Duodenal mucosa (tissue), 2 donors: ENCODE results near the gene PDGFD.

Experiments
- H3K27ac ChIP-seq: one replicate; pipeline ENCODE4 v1.7.0; 2013; ENCODE audit warnings: low read depth, low read length
- H3K27me3 ChIP-seq, 2 donors: one replicate each; pipeline ENCODE4 v1.7.0; 2013; ENCODE audit warnings: low read length in 2 of 2, control low read depth in 1 of 2; ENCODE audit not compliant: insufficient read depth in 2 of 2, control insufficient read depth in 1 of 2
- H3K36me3 ChIP-seq, 2 donors: one replicate each; pipeline ENCODE4 v1.7.0; 2013; ENCODE audit warnings: low read length in 2 of 2, control low read depth in 1 of 2; ENCODE audit not compliant: insufficient read depth in 2 of 2, control insufficient read depth in 1 of 2
- H3K4me1 ChIP-seq, 2 donors: one replicate each; pipeline ENCODE4 v1.7.0; 2013; ENCODE audit warnings: low read length in 2 of 2, control low read depth in 1 of 2; ENCODE audit not compliant: insufficient read depth in 2 of 2, control insufficient read depth in 1 of 2
- H3K4me3 ChIP-seq, 2 donors: one replicate each; pipeline ENCODE4 v1.7.0; 2013; ENCODE audit warnings: low read length in 2 of 2, low read depth in 1 of 2
- H3K9ac ChIP-seq, 2 donors: one replicate each; pipeline ENCODE4 v1.7.0; 2013; ENCODE audit warnings: low read length in 2 of 2, low read depth in 1 of 2
- H3K9me3 ChIP-seq, 2 donors: one replicate each; pipeline ENCODE4 v1.7.0; 2013; ENCODE audit warnings: low read length in 2 of 2, control low read depth in 1 of 2; ENCODE audit not compliant: control insufficient read depth in 1 of 2

PDGFD gene

GRCh38 chr11:104078995-104079394, 85.0 kb downstream of the PDGFD start:
- H3K9ac ChIP-seq, result no peak overlapping the region

GRCh38 chr11:104078245-104078644, 85.7 kb downstream of the PDGFD start:
- Histone ChIP-seq H3K9me3 (no peaks in the 10 kb centered on the region), H3K4me3 (no peak overlapping the region), H3K4me1 (no peaks in the 10 kb centered on the region), H3K9ac (no peak overlapping the region), H3K27ac (no peak overlapping the region), H3K27me3 (no peaks in the 10 kb centered on the region), H3K36me3 (no peaks in the 10 kb centered on the region)

More at GRCh38 chr11:104078995-104079394, 85.0 kb downstream of the PDGFD start:
- Histone ChIP-seq H3K4me1 (no peaks in the 10 kb centered on the region), H3K4me3 (no peak overlapping the region), H3K9me3 (no peaks in the 10 kb centered on the region), H3K27me3 (no peaks in the 10 kb centered on the region), H3K27ac (no peak overlapping the region), H3K36me3 (no peaks in the 10 kb centered on the region)

GRCh38 chr11:104076455-104076854, 87.5 kb downstream of the PDGFD start:
- Histone ChIP-seq H3K36me3 (no peaks in the 10 kb centered on the region), H3K27me3 (no peaks in the 10 kb centered on the region), H3K4me1 (no peaks in the 10 kb centered on the region), H3K9ac (no peak overlapping the region), H3K4me3 (no peak overlapping the region), H3K27ac (no peak overlapping the region), H3K9me3 (no peaks in the 10 kb centered on the region)

GRCh38 chr11:104075706-104076105, 88.2 kb downstream of the PDGFD start:
- H3K9me3 ChIP-seq, result no peaks in the 10 kb centered on the region
- no peaks in the 10 kb centered on the region for H3K4me1 ChIP-seq
- no peak overlapping the region for H3K9ac ChIP-seq
- H3K4me3 ChIP-seq, result no peak overlapping the region
- no peaks in the 10 kb centered on the region for H3K27me3 ChIP-seq
- H3K27ac ChIP-seq, result no peak overlapping the region
- no peaks in the 10 kb centered on the region for H3K36me3 ChIP-seq

GRCh38 chr11:104075091-104075490, 88.9 kb downstream of the PDGFD start:
- Histone ChIP-seq H3K4me1 (no peaks in the 10 kb centered on the region), H3K4me3 (no peak overlapping the region), H3K27me3 (no peaks in the 10 kb centered on the region), H3K9me3 (no peaks in the 10 kb centered on the region), H3K9ac (no peak overlapping the region), H3K27ac (no peak overlapping the region), H3K36me3 (no peaks in the 10 kb centered on the region)

- Histone ChIP-seq H3K9ac (no peak overlapping the region), H3K4me1 (no peaks in the 10 kb centered on the region), H3K36me3 (no peaks in the 10 kb centered on the region), H3K4me3 (no peak overlapping the region), H3K9me3 (no peaks in the 10 kb centered on the region), H3K27ac (no peak overlapping the region), H3K27me3 (no peaks in the 10 kb centered on the region)
Observed at GRCh38 chr11:104073950-104074705, 89.8 kb downstream of the PDGFD start.

GRCh38 chr11:104067534-104067933, 96.4 kb downstream of the PDGFD start:
- Histone ChIP-seq H3K27ac (no peak overlapping the region), H3K36me3 (no peaks in the 10 kb centered on the region), H3K4me1 (no peaks in the 10 kb centered on the region), H3K9ac (no peak overlapping the region), H3K27me3 (no peaks in the 10 kb centered on the region), H3K9me3 (no peaks in the 10 kb centered on the region), H3K4me3 (no peak overlapping the region)

- H3K4me1 ChIP-seq, result no peaks in the 10 kb centered on the region
- H3K9me3 ChIP-seq, result no peaks in the 10 kb centered on the region
- H3K9ac ChIP-seq, result no peak overlapping the region
- H3K4me3 ChIP-seq, result no peak overlapping the region
- no peaks in the 10 kb centered on the region for H3K36me3 ChIP-seq
- no peaks in the 10 kb centered on the region for H3K27me3 ChIP-seq
- H3K27ac ChIP-seq, result no peak overlapping the region
Observed at GRCh38 chr11:104064034-104064630, 99.8 kb downstream of the PDGFD start.

GRCh38 chr11:104061853-104062521, 102.0 kb downstream of the PDGFD start:
- no peaks in the 10 kb centered on the region for H3K4me1 ChIP-seq
- no peak overlapping the region for H3K27ac ChIP-seq
- no peaks in the 10 kb centered on the region for H3K27me3 ChIP-seq
- no peaks in the 10 kb centered on the region for H3K9me3 ChIP-seq
- no peak overlapping the region for H3K9ac ChIP-seq
- H3K4me3 ChIP-seq, result no peak overlapping the region
- H3K36me3 ChIP-seq, result no peaks in the 10 kb centered on the region

GRCh38 chr11:104060820-104061219, 103.1 kb downstream of the PDGFD start:
- Histone ChIP-seq H3K4me1 (no peaks in the 10 kb centered on the region), H3K36me3 (no peaks in the 10 kb centered on the region), H3K27me3 (no peaks in the 10 kb centered on the region), H3K4me3 (no peak overlapping the region), H3K9me3 (no peaks in the 10 kb centered on the region), H3K27ac (no peak overlapping the region), H3K9ac (no peak overlapping the region)
